HG03457 (cell line): ENCODE results near the gene OBSCN.
"Not testable (repeated sequence)": the region's sequence is repeated elsewhere in the genome, so short reads cannot be mapped to it uniquely, and the experiment has no call there.

Source experiments
- ATAC-seq: cut with Tn5 transposase; IDR thresholded peaks from one replicate; pipeline ENCODE4 v1.9.1; 2021; ENCODE audit warnings: moderate number of reproducible peaks; ENCODE audit not compliant: unreplicated experiment

Gene OBSCN

GRCh38 chr1:228169345-228169744 is 38.5 kb upstream of the OBSCN start:
- ATAC-seq = no peak

- no peak for ATAC-seq
Observed at GRCh38 chr1:228170666-228171065, 37.2 kb upstream of the OBSCN start.

DNA sequence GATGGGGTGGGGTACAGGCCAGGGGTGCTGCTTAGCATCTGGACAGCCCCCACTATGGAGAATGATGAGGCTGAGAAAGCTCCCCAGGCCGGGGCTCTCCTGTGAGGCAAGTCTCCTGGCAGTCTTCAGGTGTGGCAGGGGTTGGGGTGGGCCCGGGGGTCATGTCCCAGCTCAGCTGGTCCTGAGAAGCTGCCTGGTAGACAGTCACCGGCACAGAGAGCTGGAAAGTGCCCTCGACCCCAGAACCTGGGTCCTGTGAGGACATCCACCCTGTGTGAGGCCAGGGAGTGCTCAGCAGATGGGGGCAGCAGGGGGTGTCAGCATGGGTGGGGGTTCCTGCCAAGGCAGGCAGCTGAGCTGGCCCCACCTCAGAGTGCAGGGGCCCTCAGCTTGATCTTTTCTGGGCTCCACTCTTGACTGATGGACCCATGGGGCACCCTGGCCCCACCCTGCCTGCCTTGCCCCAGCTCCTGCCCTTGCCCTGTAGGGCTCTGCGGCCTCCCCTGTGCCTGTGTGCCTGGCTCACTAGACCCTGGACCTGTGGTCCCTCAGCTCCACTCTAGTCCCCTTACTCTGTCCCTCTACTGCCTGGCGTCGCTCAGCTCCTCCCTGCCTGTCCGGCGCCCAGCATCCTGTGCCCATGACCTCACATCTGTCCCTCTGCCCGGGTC is 36.5 kb upstream of the OBSCN start:
- no peak for ATAC-seq

DNA sequence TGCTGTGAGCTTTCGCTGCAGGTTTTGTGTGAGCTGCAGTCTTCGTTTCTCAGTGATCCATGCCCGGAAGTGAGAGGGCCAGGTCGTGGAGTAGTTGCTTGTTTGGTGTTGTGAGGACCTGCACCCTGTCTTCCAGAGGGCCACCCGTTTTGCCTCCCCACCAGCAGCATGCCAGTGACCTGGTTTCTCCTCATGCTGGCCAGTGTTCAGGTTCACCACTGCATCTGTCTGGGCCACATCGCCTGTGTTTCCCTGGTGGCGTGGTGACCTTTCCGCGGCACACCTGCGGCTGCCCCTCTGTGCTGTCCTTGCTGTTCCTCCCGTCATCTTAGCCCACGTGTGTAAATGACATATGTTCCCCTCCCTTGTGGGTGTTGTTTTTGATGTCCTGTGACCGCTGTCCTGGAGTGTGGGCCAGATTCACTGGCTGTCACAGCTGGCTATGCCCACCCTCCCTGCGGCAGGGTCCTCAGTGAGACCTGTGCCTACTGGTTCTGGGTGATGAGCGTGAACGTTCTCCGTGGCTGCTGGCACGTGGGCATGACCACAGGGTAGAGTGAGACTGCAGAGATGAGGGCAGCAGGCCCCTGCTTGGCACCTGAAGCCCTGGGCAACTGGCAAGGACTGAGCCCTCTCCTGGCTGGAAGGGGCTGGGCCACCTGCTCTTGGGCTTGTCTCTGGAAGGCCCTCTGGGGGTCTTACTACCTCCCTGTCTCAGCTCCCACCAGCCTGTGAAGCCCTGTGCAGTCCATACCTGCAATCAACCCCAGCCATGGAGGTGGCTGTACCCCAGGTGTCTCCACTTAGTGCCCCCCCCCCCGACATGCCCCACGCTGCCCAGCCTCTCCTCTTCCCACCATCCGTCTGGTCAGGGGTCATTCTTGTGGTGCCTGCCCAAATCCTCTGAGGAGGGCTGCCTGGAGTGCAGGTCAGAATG is 35.0 kb upstream of the OBSCN start:
- ATAC-seq = no peak

- not testable (repeated sequence) for ATAC-seq
Observed at GRCh38 chr1:228173528-228174481, 34.0 kb upstream of the OBSCN start.

- no peak for ATAC-seq
Observed at GRCh38 chr1:228174482-228175315, 33.1 kb upstream of the OBSCN start.

- ATAC-seq = no peak
Observed at GRCh38 chr1:228175316-228176023, 32.4 kb upstream of the OBSCN start.

- no peak for ATAC-seq
Observed at GRCh38 chr1:228176024-228176395, 31.8 kb upstream of the OBSCN start.

- ATAC-seq = no peak
Observed at GRCh38 chr1:228176461-228177182, 31.2 kb upstream of the OBSCN start.

GRCh38 chr1:228177183-228177475 is 30.7 kb upstream of the OBSCN start:
- no peak for ATAC-seq

DNA sequence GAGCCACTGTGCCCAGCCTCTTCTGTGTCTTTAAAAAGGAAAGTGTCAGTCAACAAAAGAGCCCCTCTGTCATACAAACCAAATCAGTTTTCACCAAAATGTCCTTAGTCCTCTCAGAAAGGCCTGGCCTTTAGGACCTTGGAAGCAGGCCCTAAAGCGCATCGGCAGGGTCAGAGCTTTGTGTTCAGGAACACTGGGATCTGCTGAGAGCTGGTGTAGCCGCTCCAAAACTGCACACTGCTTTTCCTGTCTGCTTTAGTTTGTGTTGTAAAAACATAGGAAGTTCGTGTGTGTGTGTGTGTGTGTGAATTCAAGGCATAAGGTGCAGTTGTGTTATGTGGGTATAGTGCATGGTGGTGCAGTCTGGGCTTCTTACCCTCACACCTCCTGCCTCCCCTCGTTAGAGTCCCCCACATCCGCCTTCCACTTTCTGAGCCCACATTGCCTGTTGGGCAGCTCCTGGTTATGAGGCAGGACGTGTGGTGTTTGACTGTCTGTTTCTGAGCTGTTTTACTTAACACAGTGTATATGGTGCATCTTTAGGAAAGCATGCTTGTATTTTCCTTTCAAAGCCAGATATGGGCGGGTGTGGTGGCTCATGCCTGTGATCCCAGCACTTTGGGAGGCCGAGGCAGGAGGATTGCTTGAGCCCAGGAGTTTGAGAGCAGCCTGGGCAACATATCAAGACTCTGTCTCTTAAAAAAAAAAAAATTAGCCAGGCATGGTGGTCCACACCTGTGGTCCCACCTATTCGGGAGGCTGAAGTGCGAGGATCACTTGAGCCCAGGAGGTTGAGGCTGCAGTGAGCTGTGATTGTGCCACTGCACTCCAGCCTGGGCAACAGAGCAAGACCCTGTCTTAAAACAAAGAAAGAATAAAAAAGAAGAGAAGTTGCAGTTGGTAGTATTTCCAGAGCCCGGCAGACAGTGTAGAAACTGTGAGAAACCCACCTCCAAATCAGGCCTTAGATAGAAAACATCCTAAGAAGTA is 29.8 kb upstream of the OBSCN start:
- ATAC-seq = no peak

DNA sequence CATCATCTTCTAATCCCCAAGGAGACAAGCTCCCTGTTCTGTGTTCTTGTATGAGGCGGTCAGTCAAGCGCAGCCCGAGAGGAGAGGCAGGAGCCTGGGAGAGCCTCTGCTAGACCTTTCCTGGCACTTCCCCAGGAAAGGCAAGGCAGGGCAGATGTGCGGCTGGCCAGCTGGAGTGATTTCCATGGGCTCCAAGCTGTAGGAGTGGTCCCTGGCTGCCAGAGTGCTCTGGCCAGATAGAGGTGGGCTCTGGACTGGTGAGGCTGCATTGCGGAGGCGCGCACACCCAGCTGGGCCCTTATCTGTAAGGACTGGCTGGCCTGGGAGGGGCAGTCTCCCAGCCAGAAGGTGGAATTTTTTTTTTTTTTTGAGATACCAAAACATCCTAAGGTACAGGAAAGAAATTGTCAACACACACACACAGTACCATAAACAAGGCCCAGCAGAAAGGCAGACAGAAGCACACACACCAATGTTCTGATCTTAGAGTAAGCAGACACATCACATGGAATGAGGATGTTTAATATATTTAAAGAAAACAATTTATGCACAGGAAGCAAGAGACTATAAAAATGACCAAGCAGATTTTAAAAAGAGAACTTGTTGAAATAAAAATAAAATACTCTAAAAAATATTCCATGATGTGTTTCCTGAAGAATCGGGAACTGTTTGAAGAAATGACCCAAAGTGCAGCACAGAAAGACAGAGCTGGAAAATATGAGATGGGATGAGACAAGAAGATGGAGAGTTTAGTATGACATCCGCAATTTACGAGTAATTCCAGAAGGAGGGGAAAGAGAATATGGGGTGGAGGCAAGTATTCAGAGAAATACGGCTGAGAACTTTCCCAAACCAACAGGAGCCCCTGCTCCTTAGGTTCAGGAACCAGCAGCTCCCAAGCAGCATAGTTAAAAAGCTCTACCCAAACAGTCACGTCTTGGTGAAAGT is 28.8 kb upstream of the OBSCN start:
- ATAC-seq = no peak

- ATAC-seq = no peak
Observed at GRCh38 chr1:228180271-228180958, 27.4 kb upstream of the OBSCN start.

DNA sequence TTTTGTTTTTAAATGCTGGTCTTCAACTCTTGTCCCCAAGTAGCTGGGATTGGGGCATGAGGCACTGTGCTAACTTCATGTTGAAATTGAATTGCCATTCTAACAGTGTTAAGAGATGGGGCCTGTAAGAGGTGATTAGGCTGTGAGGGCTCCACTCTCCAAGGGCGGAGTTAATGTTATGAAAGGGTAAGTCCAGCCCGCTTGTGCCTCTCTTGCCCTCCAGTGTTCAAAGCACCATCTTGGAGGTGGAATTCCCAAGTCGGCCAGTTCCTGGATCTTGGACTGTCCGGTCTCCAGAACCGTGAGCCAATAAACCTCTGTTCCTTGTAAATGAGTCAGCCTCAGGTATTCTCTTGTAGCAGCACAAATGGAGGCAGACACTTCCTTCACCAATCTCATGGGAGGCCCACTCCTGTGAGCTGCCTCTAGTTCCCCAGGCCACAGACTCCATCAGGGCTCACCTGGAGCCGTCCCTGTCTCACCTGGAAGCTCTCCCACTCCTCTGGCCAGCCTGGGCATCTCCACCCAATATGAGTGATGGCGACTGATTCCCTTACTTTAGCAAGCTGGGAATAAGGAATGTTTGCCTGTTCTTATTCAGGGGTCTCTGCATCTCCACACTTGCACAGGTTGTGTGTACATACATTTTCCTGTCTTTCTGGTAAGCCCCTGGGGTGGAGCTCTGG is 26.7 kb upstream of the OBSCN start:
- no peak for ATAC-seq

GRCh38 chr1:228181645-228182034 is 26.2 kb upstream of the OBSCN start:
- ATAC-seq = no peak
